ENCODE results near the gene APOL3. TPM values are rescaled to one million over a fixed set of nuclear protein-coding genes. Genes with fewer than 3 reads are reported as not detected.
"Not testable (repeated sequence)": the region's sequence is repeated elsewhere in the genome, so short reads cannot be mapped to it uniquely, and the experiment has no call there.

Gene APOL3
- total and polyA plus RNA-seq, 12 donors: 8.9 to 123 (median 29.0) TPM

DNA sequence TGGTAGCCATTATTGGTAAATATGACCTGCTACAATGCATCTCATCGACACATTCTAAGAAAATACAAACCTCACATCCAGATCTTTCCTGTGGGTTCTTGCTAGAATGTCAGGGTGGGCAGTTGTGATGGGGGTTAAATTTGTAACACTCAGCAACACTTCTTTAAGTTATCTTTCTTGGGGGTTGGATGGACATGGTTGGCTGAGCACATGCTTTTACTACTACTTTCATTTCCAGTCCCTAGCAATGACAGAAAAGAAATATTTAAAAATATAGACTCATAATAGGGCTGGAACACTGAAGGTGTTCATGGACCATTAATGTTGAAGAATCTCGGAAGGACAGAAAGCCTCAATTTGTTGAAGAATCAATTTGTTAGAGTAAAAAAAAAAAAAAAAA is 57.6 kb downstream of the APOL3 start:
- H3K27ac ChIP-seq: no peak overlapping the region
- peaks cover 3% of the 10 kb centered on the region for H3K27me3 ChIP-seq
- WGBS, 4 donors: 72 to 88% (median 85%) methylated on average over 2 of the region's 2 CpGs
- intact Hi-C loops (cut with DNase I): no loop called here
- H3K9me3 ChIP-seq (replicated peaks in 1 of 3): no peaks in the 10 kb centered on the region
- H3K4me1 ChIP-seq (replicated peaks in 1 of 2): no peaks in the 10 kb centered on the region
- TF ChIP-seq POLR2A (IDR thresholded peaks at IDR 0.05): no peak
- TF ChIP-seq, protein P1, sequence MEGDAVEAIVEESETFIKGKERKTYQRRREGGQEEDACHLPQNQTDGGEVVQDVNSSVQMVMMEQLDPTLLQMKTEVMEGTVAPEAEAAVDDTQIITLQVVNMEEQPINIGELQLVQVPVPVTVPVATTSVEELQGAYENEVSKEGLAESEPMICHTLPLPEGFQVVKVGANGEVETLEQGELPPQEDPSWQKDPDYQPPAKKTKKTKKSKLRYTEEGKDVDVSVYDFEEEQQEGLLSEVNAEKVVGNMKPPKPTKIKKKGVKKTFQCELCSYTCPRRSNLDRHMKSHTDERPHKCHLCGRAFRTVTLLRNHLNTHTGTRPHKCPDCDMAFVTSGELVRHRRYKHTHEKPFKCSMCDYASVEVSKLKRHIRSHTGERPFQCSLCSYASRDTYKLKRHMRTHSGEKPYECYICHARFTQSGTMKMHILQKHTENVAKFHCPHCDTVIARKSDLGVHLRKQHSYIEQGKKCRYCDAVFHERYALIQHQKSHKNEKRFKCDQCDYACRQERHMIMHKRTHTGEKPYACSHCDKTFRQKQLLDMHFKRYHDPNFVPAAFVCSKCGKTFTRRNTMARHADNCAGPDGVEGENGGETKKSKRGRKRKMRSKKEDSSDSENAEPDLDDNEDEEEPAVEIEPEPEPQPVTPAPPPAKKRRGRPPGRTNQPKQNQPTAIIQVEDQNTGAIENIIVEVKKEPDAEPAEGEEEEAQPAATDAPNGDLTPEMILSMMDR (IDR thresholded peaks at IDR 0.05): no peak
- H3K4me3 ChIP-seq: no peak overlapping the region
- no peaks in the 10 kb centered on the region for H3K36me3 ChIP-seq (replicated peaks in 1 of 2)
- no peak for DNase-seq

DNA sequence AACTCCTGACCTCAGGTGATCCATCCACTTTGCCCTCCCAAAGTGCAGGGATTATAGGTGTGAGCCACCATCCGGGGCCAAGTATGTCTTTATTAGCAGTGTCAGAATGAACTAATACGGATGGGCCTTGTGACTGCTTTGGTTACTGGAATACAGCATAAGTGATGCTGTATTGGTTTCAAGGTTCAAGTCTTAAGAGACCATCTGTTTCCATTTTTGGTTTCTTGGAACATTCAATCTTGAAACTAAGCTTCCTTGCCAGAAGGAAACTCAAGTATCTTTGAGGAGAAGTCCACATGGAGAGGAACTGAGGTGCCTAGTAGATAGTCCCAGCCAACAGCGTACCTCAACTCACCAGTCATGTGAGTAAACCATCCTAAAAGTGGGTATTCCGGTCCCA is 58.8 kb downstream of the APOL3 start:
- Histone ChIP-seq H3K9me3 (replicated peaks in 1 of 3) (no peaks in the 10 kb centered on the region), H3K36me3 (replicated peaks in 1 of 2) (no peaks in the 10 kb centered on the region), H3K27me3 (peaks cover 3% of the 10 kb centered on the region), H3K4me1 (replicated peaks in 1 of 2) (no peaks in the 10 kb centered on the region), H3K27ac (no peak overlapping the region), H3K4me3 (no peak overlapping the region)
- TF ChIP-seq, protein P1 (IDR thresholded peaks at IDR 0.05): no peak
- no peak for TF ChIP-seq POLR2A (IDR thresholded peaks at IDR 0.05)
- intact Hi-C loops (cut with DNase I): no loop called here
- no peak for DNase-seq
- 82 to 95% (median 94%) methylated on average over 4 of the region's 4 CpGs for WGBS, 4 donors

DNA sequence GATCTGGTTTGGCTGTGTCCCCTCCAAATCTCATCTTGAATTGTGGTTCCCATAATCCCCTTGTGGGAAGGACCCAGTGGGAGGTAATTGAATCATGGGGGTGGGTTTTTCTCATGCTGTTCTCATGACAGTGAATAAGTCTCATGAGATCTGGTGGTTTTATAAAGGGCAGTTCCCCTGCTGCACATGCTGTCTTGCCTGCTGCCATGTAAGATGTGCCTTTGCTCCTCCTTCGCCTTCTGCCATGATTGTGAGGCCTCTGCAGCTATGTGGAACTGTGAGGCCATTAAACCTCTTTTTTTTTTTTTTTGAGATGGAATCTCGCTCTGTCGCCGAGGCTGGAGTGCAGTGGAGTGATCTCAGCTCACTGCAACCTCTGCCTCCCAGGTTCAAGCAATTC is 59.6 kb downstream of the APOL3 start:
- H3K4me1 ChIP-seq (replicated peaks in 1 of 2); H3K27ac ChIP-seq; H3K4me3 ChIP-seq; intact Hi-C loops (cut with DNase I); H3K27me3 ChIP-seq; H3K36me3 ChIP-seq (replicated peaks in 1 of 2); H3K9me3 ChIP-seq (replicated peaks in 1 of 3); DNase-seq: not testable (repeated sequence)
- 91 to 96% (median 93%) methylated on average over 4 of the region's 4 CpGs for WGBS, 4 donors

DNA sequence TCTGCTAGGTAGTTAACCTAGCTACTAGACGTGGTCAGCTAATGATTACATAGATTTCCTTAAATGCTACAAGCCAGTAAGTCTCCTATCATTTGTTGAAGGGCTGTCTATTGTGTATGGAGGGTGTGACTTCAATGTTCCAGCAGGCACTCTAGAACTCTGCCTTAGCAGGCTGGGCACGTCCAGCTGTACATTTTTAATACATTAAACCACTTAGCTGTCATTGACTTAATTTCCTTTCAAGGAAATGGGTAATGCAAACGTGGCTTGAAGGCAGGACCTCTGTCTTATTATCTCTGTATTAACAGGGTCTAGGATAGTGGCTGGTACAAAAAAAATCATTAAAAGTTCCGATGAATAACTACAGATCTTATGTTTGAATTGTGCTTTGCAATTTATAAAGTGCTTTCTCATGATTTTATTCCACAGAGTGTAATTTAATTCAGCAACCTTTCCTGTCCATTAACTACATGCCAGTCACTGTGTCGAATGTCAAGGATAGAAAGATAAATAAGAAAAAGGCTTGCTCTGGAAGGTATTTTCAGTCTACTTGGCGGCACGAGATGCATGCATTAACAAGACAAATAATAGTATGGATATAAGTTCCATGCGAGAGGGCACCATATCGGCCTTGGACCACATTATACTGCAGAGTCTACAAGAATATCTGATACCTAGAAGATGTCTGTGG is 60.3 kb downstream of the APOL3 start:
- TF ChIP-seq, protein P1 (IDR thresholded peaks at IDR 0.05): no peak
- no peak for TF ChIP-seq POLR2A (IDR thresholded peaks at IDR 0.05)
- no peaks in the 10 kb centered on the region for H3K9me3 ChIP-seq (replicated peaks in 1 of 3)
- intact Hi-C loops (cut with DNase I): no loop called here
- H3K27me3 ChIP-seq: peaks cover 3% of the 10 kb centered on the region
- H3K4me3 ChIP-seq: no peak overlapping the region
- H3K27ac ChIP-seq: no peak overlapping the region
- WGBS, 4 donors: 70 to 83% (median 77%) methylated on average over 9 of the region's 9 CpGs
- DNase-seq: no peak
- H3K4me1 ChIP-seq (replicated peaks in 1 of 2): no peaks in the 10 kb centered on the region
- no peaks in the 10 kb centered on the region for H3K36me3 ChIP-seq (replicated peaks in 1 of 2)

DNA sequence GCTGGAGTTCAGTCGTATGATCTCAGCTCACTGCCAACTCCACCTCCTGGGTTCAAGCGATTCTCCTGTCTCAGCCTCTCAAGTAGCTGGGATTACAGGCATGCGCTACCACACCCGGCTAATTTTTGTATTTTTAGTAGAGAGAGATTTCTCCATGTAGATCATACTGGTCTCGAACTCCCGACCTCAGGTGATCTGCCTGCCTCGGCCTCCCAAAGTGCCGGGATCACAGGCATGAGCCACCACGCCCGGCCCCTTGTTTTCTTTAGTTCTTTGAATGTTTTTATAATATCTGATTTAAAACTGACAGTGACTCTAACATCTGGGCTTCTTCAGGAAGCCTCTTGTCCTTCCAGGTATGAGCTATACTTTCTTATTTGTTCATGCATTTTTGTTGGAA is 61.0 kb downstream of the APOL3 start:
- H3K4me1 ChIP-seq (replicated peaks in 1 of 2); H3K27me3 ChIP-seq; H3K4me3 ChIP-seq; DNase-seq; intact Hi-C loops (cut with DNase I); H3K9me3 ChIP-seq (replicated peaks in 1 of 3); H3K27ac ChIP-seq; H3K36me3 ChIP-seq (replicated peaks in 1 of 2): not testable (repeated sequence)
- WGBS, 4 donors: 86 to 91% (median 87%) methylated on average over 10 of the region's 10 CpGs

Measured in adrenal gland (tissue), 12 donors.